Upper lobe of left lung (tissue), 4 donors: ENCODE data around the gene BSN.

ENCODE experiments used
- EP300 ChIP-seq, 4 donors: sonication (generic); formaldehyde crosslinking; IDR thresholded peaks; one replicate each; pipeline ENCODE4 v1.5.1; 2017; ENCODE audit warnings: antibody characterized with exemption in 4 of 4, control low read depth in 2 of 4
- POLR2A ChIP-seq, 4 donors: fragments of 450-650 bp; IDR thresholded peaks; one replicate each; pipeline ENCODE4 v1.5.1; 2016 to 2017; ENCODE audit warnings: antibody characterized with exemption in 4 of 4, mild to moderate bottlenecking in 2 of 4
- POLR2AphosphoS5 ChIP-seq, 2 donors: sonication (generic); formaldehyde crosslinking; IDR thresholded peaks; one replicate each; pipeline ENCODE4 v1.5.1; 2017; ENCODE audit warnings: antibody characterized with exemption in 2 of 2
- TF ChIP-seq, protein P1 (sequence below), 6 experiments: fragments of 450-650 bp in 4 of 6; fragments of 200-600 bp in 2 of 6; sonication (generic) in 2 of 6; IDR thresholded peaks; one replicate each; pipeline ENCODE4 v1.5.1; 2016 to 2019; ENCODE audit warnings: antibody characterized with exemption in 6 of 6

DNA sequence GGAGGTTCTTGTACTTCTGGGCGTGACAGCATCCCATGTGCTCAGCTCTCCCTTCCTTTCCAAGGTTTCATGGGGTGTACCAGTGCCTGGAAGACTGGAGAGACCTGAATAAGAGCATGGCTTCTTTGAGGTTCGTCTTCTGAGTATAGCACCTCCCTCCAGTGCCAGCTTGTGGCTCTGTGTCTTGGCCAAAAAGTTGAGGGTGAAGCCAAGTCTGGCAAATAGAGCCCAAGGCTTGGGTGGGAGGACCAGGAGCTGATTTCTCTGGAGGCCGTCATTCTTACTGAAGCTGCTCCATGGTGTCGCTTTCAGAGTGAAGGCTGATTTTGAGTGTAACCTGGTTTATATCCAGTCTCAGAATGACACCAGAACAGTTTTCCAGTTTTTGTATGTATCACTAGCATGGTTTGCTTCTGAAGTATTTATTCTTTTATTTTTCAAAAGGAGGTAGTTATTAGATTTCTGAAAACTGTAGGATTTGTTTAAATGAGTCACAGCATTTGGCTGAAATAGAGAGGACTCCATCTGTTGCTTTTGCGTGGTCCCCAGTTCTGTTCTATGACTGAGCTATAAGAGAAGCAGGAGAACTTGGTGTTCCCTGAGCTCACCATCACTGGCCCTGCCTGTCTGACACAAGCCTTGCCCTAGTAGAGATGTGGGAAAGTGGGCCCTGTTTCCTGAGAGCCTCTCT is 47.2 kb downstream of the BSN start:
- no peak for TF ChIP-seq POLR2A (IDR thresholded peaks at IDR 0.05)
- no peak for TF ChIP-seq EP300 (IDR thresholded peaks at IDR 0.05)
- no peak for TF ChIP-seq POLR2AphosphoS5 (IDR thresholded peaks at IDR 0.05)
- TF ChIP-seq, protein P1, sequence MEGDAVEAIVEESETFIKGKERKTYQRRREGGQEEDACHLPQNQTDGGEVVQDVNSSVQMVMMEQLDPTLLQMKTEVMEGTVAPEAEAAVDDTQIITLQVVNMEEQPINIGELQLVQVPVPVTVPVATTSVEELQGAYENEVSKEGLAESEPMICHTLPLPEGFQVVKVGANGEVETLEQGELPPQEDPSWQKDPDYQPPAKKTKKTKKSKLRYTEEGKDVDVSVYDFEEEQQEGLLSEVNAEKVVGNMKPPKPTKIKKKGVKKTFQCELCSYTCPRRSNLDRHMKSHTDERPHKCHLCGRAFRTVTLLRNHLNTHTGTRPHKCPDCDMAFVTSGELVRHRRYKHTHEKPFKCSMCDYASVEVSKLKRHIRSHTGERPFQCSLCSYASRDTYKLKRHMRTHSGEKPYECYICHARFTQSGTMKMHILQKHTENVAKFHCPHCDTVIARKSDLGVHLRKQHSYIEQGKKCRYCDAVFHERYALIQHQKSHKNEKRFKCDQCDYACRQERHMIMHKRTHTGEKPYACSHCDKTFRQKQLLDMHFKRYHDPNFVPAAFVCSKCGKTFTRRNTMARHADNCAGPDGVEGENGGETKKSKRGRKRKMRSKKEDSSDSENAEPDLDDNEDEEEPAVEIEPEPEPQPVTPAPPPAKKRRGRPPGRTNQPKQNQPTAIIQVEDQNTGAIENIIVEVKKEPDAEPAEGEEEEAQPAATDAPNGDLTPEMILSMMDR (IDR thresholded peaks at IDR 0.05) = no peak
